Calu3 (cell line): ENCODE measurements around the gene OR2AT4. TPM values are rescaled to one million over a fixed set of nuclear protein-coding genes. Genes with fewer than 3 reads are reported as not detected.

ENCODE experiments used
- BruUV-seq: library from RNA; stranded (reverse); fragments of 400-500 nt; replicated peaks from 2 replicates; lab custom pipeline; 2021; lab: Mats Ljungman, UMichigan
- CTCF ChIA-PET: fragments of 300-600 bp; sonication (Branson Sonifier 250); formaldehyde crosslinking; loops from one replicate; lab custom pipeline; 2022; ENCODE audit warnings: antibody characterized with exemption; lab: Charles Lee
- DNase-seq: peaks from one replicate; pipeline ENCODE4 v3.0.0; 2022
- H3K27ac Mint-ChIP-seq: one replicate; pipeline ENCODE4 v1.8.0; 2022; ENCODE audit warnings: mixed read lengths; ENCODE audit not compliant: unreplicated experiment
- H3K27me3 Mint-ChIP-seq: one replicate; pipeline ENCODE4 v1.8.0; 2022; ENCODE audit warnings: mixed read lengths; ENCODE audit not compliant: unreplicated experiment
- H3K36me3 Mint-ChIP-seq: one replicate; pipeline ENCODE4 v1.8.0; 2022; ENCODE audit warnings: mild to moderate bottlenecking, moderate library complexity, mixed read lengths; ENCODE audit not compliant: insufficient read depth, unreplicated experiment
- H3K4me1 Mint-ChIP-seq: one replicate; pipeline ENCODE4 v1.8.0; 2022; ENCODE audit warnings: mild to moderate bottlenecking, low read depth, mixed read lengths; ENCODE audit not compliant: unreplicated experiment
- H3K4me3 Mint-ChIP-seq: one replicate; pipeline ENCODE4 v1.8.0; 2022; ENCODE audit warnings: mild to moderate bottlenecking, low read depth, moderate library complexity, mixed read lengths; ENCODE audit not compliant: unreplicated experiment
- H3K9me3 Mint-ChIP-seq: one replicate; pipeline ENCODE4 v1.8.0; 2022; ENCODE audit warnings: low read depth, mixed read lengths; ENCODE audit not compliant: unreplicated experiment
- CTCF ChIP-seq: fragments of 200-600 bp; IDR thresholded peaks from one replicate; pipeline ENCODE4 v1.8.0; 2022; ENCODE audit warnings: antibody characterized with exemption; ENCODE audit not compliant: unreplicated experiment
- intact Hi-C: fragments of 100-400 bp; cut with micrococcal nuclease; formaldehyde crosslinking; loops from one replicate; pipeline ENCODE4 v1.10.0; 2022; ENCODE audit not compliant: unreplicated experiment
- total RNA-seq: library from RNA; stranded (reverse); gene quantifications from 2 replicates; pipeline ENCODE4 v1.2.3, GENCODE V29; 2022

The OR2AT4 gene
- total RNA-seq, 1 experiment from 2014 or later: not detected

GRCh38 chr11:75040167-75040770, 56.4 kb downstream of the OR2AT4 start:
- CTCF ChIA-PET: no interaction called here
- no peak overlapping the region for H3K27ac Mint-ChIP-seq
- H3K27me3 Mint-ChIP-seq: no peaks in the 10 kb centered on the region
- H3K4me3 Mint-ChIP-seq: no peak overlapping the region
- no peaks in the 10 kb centered on the region for H3K36me3 Mint-ChIP-seq
- no TSS peak for BruUV-seq
- no peak for DNase-seq
- H3K9me3 Mint-ChIP-seq: no peaks in the 10 kb centered on the region
- H3K4me1 Mint-ChIP-seq: peaks cover 59% of the 10 kb centered on the region
- intact Hi-C loops: no loop called here
- TF ChIP-seq CTCF: no peak

- Mint-ChIP-seq H3K27me3 (no peaks in the 10 kb centered on the region), H3K4me3 (no peak overlapping the region), H3K36me3 (peaks cover 3% of the 10 kb centered on the region), H3K4me1 (peaks cover 36% of the 10 kb centered on the region), H3K9me3 (no peaks in the 10 kb centered on the region), H3K27ac (peak overlapping the region; percentile 41)
- CTCF ChIA-PET: interaction anchor here (0.5 to 2.0 kb wide), 2 partner anchors 14 to 222 kb away, joined by 3 to 9 read pairs; no protein-coding TSS in a partner anchor
- BruUV-seq: no TSS peak
- intact Hi-C loops: no loop called here
- peak; percentile 60 for DNase-seq
- TF ChIP-seq CTCF: no peak
These were observed 60.6 kb downstream of the OR2AT4 start for GRCh38 chr11:75035911-75036565.

- no peaks in the 10 kb centered on the region for H3K9me3 Mint-ChIP-seq
- H3K36me3 Mint-ChIP-seq: peaks cover 5% of the 10 kb centered on the region
- H3K27ac Mint-ChIP-seq: no peak overlapping the region
- no peaks in the 10 kb centered on the region for H3K27me3 Mint-ChIP-seq
- H3K4me3 Mint-ChIP-seq: no peak overlapping the region
- peaks cover 33% of the 10 kb centered on the region for H3K4me1 Mint-ChIP-seq
- CTCF ChIA-PET: interaction anchor here (2.0 kb wide), 1 partner anchor 13 kb away, joined by 9 read pairs; no protein-coding TSS in a partner anchor
- BruUV-seq: no TSS peak
- intact Hi-C loops: no loop called here
- no peak for TF ChIP-seq CTCF
- DNase-seq: no peak
These were observed 61.4 kb downstream of the OR2AT4 start for GRCh38 chr11:75035256-75035655.

- Mint-ChIP-seq H3K4me3 (no peak overlapping the region), H3K36me3 (peaks cover 5% of the 10 kb centered on the region), H3K4me1 (peaks cover 23% of the 10 kb centered on the region), H3K27me3 (no peaks in the 10 kb centered on the region), H3K9me3 (no peaks in the 10 kb centered on the region), H3K27ac (no peak overlapping the region)
- no TSS peak for BruUV-seq
- CTCF ChIA-PET: no interaction called here
- intact Hi-C loops: loop anchor here (5.0 kb wide), 1 partner anchor 107 kb away; no protein-coding TSS in a partner anchor
- DNase-seq: no peak
- no peak for TF ChIP-seq CTCF
These were observed 62.8 kb downstream of the OR2AT4 start for GRCh38 chr11:75033916-75034315.
